Mesodermal cell (in vitro differentiated cells): ENCODE measurements around the gene GRID1.
"Not testable (repeated sequence)": the region's sequence is repeated elsewhere in the genome, so short reads cannot be mapped to it uniquely, and the experiment has no call there.

Source experiments
- H3K27ac ChIP-seq: 2 replicates; pipeline ENCODE4 v1.7.0; 2013; ENCODE audit warnings: mild to moderate bottlenecking, low read depth, low read length, moderate library complexity; ENCODE audit not compliant: severe bottlenecking
- H3K36me3 ChIP-seq: 2 replicates; pipeline ENCODE4 v1.7.1; 2013; ENCODE audit warnings: mild to moderate bottlenecking, low read length, moderate library complexity; ENCODE audit not compliant: control insufficient read depth, insufficient read depth
- H3K4me1 ChIP-seq: one replicate; pipeline ENCODE4 v1.7.1; 2013; ENCODE audit warnings: mild to moderate bottlenecking, low read length; ENCODE audit not compliant: insufficient read depth, control insufficient read depth, poor library complexity, severe bottlenecking
- H3K4me3 ChIP-seq: 2 replicates; pipeline ENCODE4 v1.7.0; 2013; ENCODE audit warnings: low read length, control low read depth, mild to moderate bottlenecking; ENCODE audit not compliant: insufficient read depth, poor library complexity, severe bottlenecking; ENCODE audit errors: extremely low read depth
- H3K9me3 ChIP-seq: 2 replicates; pipeline ENCODE4 v1.7.1; 2013; ENCODE audit warnings: mild to moderate bottlenecking, low read length, moderate library complexity; ENCODE audit not compliant: control insufficient read depth
- WGBS, 2 experiments: methylation state at CpG; one replicate each; pipeline ENCODE4 v1.1.5; 2013; ENCODE audit warnings: missing lambda C conversion rate in 2 of 2; ENCODE audit not compliant: insufficient coverage in 2 of 2; 5-methylcytosine and 5-hydroxymethylcytosine counted together

GRID1 gene

GRCh38 chr10:86248062-86248461, 118.5 kb downstream of the GRID1 start:
- Histone ChIP-seq H3K27ac (no peak overlapping the region), H3K9me3 (peaks cover 10% of the 10 kb centered on the region), H3K4me1 (no peaks in the 10 kb centered on the region), H3K4me3 (no peak overlapping the region), H3K36me3 (no peaks in the 10 kb centered on the region)
- WGBS, 2 experiments = 90 to 93% methylated on average over 2 to 3 of the region's 5 CpGs

- H3K27ac ChIP-seq = no peak overlapping the region
- H3K4me1 ChIP-seq = no peaks in the 10 kb centered on the region
- H3K4me3 ChIP-seq = no peak overlapping the region
- H3K9me3 ChIP-seq = peaks cover 10% of the 10 kb centered on the region
- H3K36me3 ChIP-seq = no peaks in the 10 kb centered on the region
- 67 to 83% methylated on average over 1 of the region's 1 CpG for WGBS, 2 experiments
These were observed 119.0 kb downstream of the GRID1 start for GRCh38 chr10:86247588-86247987.

- Histone ChIP-seq H3K36me3 (no peaks in the 10 kb centered on the region), H3K4me1 (no peaks in the 10 kb centered on the region)
- WGBS, 2 experiments = 81 to 86% methylated on average over 1 of the region's 1 CpG
These were observed 119.5 kb downstream of the GRID1 start for GRCh38 chr10:86247073-86247472.

GRCh38 chr10:86246279-86246940, 120.2 kb downstream of the GRID1 start:
- Histone ChIP-seq H3K36me3 (no peaks in the 10 kb centered on the region), H3K27ac (no peak overlapping the region), H3K9me3 (peaks cover 10% of the 10 kb centered on the region), H3K4me3 (no peak overlapping the region), H3K4me1 (no peaks in the 10 kb centered on the region)
- 64 to 74% methylated on average over 4 to 6 of the region's 8 CpGs for WGBS, 2 experiments

More at GRCh38 chr10:86247073-86247472, 119.5 kb downstream of the GRID1 start:
- H3K4me3 ChIP-seq = no peak overlapping the region
- peaks cover 10% of the 10 kb centered on the region for H3K9me3 ChIP-seq
- H3K27ac ChIP-seq = no peak overlapping the region

- Histone ChIP-seq H3K27ac (no peak overlapping the region), H3K36me3 (no peaks in the 10 kb centered on the region), H3K4me3 (no peak overlapping the region), H3K4me1 (no peaks in the 10 kb centered on the region), H3K9me3 (peaks cover 5% of the 10 kb centered on the region)
- WGBS, 2 experiments = 100% methylated on average over 1 to 2 of the region's 5 CpGs
These were observed 121.6 kb downstream of the GRID1 start for GRCh38 chr10:86245015-86245394.

- no peak overlapping the region for H3K27ac ChIP-seq
- H3K4me1 ChIP-seq = no peaks in the 10 kb centered on the region
- 68 to 71% methylated on average over 14 to 16 of the region's 16 CpGs for WGBS, 2 experiments
- H3K4me3 ChIP-seq = no peak overlapping the region
- peaks cover 3% of the 10 kb centered on the region for H3K9me3 ChIP-seq
- no peaks in the 10 kb centered on the region for H3K36me3 ChIP-seq
These were observed 122.1 kb downstream of the GRID1 start for GRCh38 chr10:86244297-86245014.

GRCh38 chr10:86243651-86244155, 122.9 kb downstream of the GRID1 start:
- Histone ChIP-seq H3K4me3 (no peak overlapping the region), H3K36me3 (no peaks in the 10 kb centered on the region), H3K9me3 (peaks cover 7% of the 10 kb centered on the region), H3K4me1 (no peaks in the 10 kb centered on the region), H3K27ac (no peak overlapping the region)
- 96 to 100% methylated on average over 6 of the region's 10 CpGs for WGBS, 2 experiments

- no peak overlapping the region for H3K4me3 ChIP-seq
- no peaks in the 10 kb centered on the region for H3K36me3 ChIP-seq
- no peaks in the 10 kb centered on the region for H3K4me1 ChIP-seq
- WGBS, 2 experiments = 96 to 100% methylated on average over 2 of the region's 4 CpGs
- H3K27ac ChIP-seq = no peak overlapping the region
- H3K9me3 ChIP-seq = peaks cover 12% of the 10 kb centered on the region
These were observed 123.8 kb downstream of the GRID1 start for GRCh38 chr10:86242761-86243160.

- Histone ChIP-seq H3K9me3 (peaks cover 14% of the 10 kb centered on the region), H3K4me1 (peaks cover 14% of the 10 kb centered on the region)
- not testable (repeated sequence) for H3K36me3 ChIP-seq, H3K4me3 ChIP-seq, H3K27ac ChIP-seq
- 0 to 30% methylated on average over 1 to 2 of the region's 2 CpGs for WGBS, 2 experiments
These were observed 128.5 kb downstream of the GRID1 start for GRCh38 chr10:86238089-86238488.

- 51 to 63% methylated on average over 9 to 10 of the region's 11 CpGs for WGBS, 2 experiments
- peaks cover 13% of the 10 kb centered on the region for H3K9me3 ChIP-seq
- no peak overlapping the region for H3K4me3 ChIP-seq
- H3K4me1 ChIP-seq = peaks cover 22% of the 10 kb centered on the region
- H3K36me3 ChIP-seq = no peaks in the 10 kb centered on the region
- H3K27ac ChIP-seq = peak overlapping the region; percentile 16
These were observed 131.9 kb downstream of the GRID1 start for GRCh38 chr10:86234541-86235270.
